Sigmoid colon (tissue), 4 donors: Measurements from ENCODE around the gene WNT3.
"Not testable (repeated sequence)": the region's sequence is repeated elsewhere in the genome, so short reads cannot be mapped to it uniquely, and the experiment has no call there.

ENCODE experiments used
- EP300 ChIP-seq, 4 donors: sonication (generic); formaldehyde crosslinking; IDR thresholded peaks; one replicate each; pipeline ENCODE4 v1.6.1; 2017; ENCODE audit warnings: antibody characterized with exemption in 4 of 4
- POLR2A ChIP-seq, 2 donors: fragments of 450-650 bp; IDR thresholded peaks; one replicate each; pipeline ENCODE4 v1.6.1; 2016; ENCODE audit warnings: antibody characterized with exemption in 2 of 2, mild to moderate bottlenecking in 2 of 2, moderate library complexity in 2 of 2
- POLR2AphosphoS5 ChIP-seq, 4 donors: sonication (generic); formaldehyde crosslinking; IDR thresholded peaks; one replicate each; pipeline ENCODE4 v1.6.1; 2017; ENCODE audit warnings: antibody characterized with exemption in 4 of 4
- TF ChIP-seq, protein P1 (sequence below), 4 experiments: fragments of 450-650 bp in 3 of 4; fragments of 200-600 bp in 1 of 4; IDR thresholded peaks; one replicate each; pipeline ENCODE4 v1.5.1; 2016 to 2019; ENCODE audit warnings: antibody characterized with exemption in 4 of 4, mild to moderate bottlenecking in 3 of 4, moderate library complexity in 2 of 4

DNA sequence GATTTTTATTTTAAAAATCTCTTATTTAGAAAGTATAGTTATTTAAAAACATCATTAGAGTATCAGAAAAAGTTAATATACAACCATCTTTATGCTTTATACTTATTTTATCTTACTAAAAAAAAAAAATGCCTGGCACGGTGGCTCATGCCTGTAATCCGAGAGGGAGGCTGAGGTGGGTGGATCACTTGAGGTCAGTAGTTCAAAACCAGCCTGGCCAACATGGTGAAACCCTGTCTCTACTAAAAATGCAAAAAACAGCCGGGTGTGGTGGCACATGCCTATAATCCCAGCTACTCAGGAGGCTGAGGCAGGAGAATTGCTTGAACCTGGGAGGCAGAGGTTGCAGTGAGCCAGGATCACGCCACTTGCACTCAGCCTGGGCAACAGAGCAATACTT is 60.9 kb downstream of the WNT3 start:
- TF ChIP-seq, protein P1, sequence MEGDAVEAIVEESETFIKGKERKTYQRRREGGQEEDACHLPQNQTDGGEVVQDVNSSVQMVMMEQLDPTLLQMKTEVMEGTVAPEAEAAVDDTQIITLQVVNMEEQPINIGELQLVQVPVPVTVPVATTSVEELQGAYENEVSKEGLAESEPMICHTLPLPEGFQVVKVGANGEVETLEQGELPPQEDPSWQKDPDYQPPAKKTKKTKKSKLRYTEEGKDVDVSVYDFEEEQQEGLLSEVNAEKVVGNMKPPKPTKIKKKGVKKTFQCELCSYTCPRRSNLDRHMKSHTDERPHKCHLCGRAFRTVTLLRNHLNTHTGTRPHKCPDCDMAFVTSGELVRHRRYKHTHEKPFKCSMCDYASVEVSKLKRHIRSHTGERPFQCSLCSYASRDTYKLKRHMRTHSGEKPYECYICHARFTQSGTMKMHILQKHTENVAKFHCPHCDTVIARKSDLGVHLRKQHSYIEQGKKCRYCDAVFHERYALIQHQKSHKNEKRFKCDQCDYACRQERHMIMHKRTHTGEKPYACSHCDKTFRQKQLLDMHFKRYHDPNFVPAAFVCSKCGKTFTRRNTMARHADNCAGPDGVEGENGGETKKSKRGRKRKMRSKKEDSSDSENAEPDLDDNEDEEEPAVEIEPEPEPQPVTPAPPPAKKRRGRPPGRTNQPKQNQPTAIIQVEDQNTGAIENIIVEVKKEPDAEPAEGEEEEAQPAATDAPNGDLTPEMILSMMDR (IDR thresholded peaks at IDR 0.05) = not testable (repeated sequence)
- not testable (repeated sequence) for TF ChIP-seq POLR2AphosphoS5, POLR2A, EP300 (IDR thresholded peaks at IDR 0.05)
